ENCODE measurements around the gene HDGFL3. TPM values are rescaled to one million over a fixed set of nuclear protein-coding genes. Genes with fewer than 3 reads are reported as not detected.
"Not testable (repeated sequence)": the region's sequence is repeated elsewhere in the genome, so short reads cannot be mapped to it uniquely, and the experiment has no call there.

Gene HDGFL3
- total RNA-seq, 1 experiment from 2014 or later = 67.3 TPM

DNA sequence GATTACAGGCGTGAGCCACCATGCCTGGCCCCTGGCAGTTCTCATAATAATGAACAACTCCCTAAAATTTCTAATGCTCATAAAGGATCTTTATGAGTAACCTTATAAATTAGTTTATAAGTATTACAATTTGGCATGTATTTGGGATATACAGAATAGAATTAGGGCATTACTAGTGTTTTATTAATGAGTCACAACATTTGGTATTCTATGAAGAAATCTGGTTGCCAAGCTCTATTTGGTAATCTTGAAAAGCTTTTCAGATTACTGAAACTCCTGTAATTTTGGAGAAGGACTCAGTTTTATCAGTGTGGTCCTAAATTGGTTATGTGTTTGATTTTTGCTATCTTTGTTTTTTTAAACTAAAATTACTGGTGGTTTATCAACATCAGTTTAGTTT lies 54.3 kb downstream of the HDGFL3 start:
- in situ Hi-C loops (cut with HindIII; ENCODE audit: low sequenced_read_pairs) = loop anchor here (5.0 kb wide), 1 partner anchor 61 kb away; no protein-coding TSS in a partner anchor
- no peak for DNase-seq (ENCODE audit: low spot score)

DNA sequence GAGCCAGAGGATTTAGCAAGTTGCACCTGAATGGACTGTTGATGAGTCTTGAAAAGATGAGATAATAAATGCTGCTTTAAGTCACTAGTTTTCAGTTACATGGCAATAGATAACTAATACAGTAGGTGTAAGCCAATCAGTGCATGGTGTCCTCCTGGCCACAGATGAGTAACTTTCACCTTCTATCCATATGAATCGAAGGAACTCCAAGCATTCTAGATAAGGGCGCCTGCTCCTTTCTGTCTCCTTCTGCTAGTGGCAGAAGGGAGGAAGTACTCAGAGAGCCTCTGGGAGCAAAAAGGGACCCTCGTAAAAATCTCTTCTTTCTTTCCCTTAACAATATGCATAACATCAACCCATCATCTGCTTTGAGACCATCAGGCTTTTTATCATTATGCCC lies 62.9 kb downstream of the HDGFL3 start:
- in situ Hi-C loops (cut with HindIII; ENCODE audit: low sequenced_read_pairs) = no loop called here
- no peak for DNase-seq (ENCODE audit: low spot score)

DNA sequence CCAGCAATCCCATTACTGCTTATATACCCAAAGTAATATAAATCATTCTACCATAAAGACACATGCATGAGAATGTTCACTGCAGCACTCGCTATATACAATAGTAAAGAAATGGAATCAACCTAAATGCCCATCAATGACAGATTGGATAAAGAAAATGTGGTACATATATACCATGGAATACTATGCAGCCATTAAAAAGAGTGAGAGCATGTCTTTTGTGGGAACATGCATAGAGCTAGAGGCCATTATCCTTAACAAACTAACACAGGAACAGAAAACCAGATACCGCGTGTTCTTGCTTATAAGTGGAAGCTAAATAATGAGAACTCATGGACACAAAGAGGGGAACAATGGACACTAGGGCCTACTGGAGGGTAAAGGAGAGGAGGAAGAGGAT lies 65.5 kb downstream of the HDGFL3 start:
- DNase-seq (ENCODE audit: low spot score); in situ Hi-C loops (cut with HindIII; ENCODE audit: low sequenced_read_pairs): not testable (repeated sequence)

DNA sequence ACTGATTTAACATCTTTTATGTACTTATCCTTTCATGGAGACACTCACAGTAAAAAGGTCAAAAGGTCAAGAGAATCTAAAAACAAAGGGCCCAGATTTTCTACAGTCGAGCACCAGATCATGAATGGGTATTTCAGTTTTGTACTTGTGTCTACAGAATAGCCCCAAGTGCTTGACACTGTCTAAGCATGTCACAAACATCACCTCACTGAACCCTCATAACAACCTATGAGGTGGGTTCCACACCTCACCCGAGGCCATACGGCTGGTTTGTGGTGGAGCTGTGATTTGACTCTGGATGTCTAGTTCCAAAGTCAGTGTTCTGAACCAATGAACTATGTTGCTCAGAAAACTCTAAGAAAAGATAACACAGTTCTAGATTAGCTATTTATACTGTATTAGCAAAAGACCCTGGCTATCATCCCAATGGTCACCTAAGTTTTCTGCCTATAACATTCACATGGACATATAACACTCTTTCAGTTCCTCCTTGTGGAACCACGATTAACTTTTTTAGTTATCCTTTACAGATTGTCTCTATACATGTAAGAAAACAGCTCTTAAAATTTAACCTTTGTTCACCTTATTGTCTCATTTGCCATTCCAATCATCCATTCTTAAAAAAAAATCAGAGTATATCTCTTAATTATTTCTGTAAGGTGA lies 74.6 kb downstream of the HDGFL3 start:
- in situ Hi-C loops (cut with HindIII; ENCODE audit: low sequenced_read_pairs) = no loop called here
- no peak for DNase-seq (ENCODE audit: low spot score)

DNA sequence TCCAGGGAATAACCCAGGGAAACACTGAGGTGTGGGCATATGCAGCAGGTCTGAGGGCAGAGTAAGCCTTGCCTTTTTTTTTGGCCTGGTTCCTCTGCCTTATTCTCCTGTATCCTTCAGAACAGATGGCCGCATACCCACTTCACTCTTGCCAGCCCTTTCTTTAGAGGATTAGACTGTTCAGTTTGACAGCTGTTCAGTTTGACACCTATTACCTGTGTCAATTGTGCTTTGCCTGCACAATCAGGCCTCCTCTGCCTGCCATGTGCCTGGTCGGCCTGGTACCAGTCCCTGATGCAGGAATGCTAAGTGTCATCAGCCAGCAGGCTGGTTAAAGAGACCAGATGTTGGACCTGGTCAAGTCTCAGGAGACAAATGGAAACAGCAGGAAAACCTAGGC lies 77.8 kb downstream of the HDGFL3 start:
- in situ Hi-C loops (cut with HindIII; ENCODE audit: low sequenced_read_pairs) = no loop called here
- peak; percentile 66 for DNase-seq (ENCODE audit: low spot score)

DNA sequence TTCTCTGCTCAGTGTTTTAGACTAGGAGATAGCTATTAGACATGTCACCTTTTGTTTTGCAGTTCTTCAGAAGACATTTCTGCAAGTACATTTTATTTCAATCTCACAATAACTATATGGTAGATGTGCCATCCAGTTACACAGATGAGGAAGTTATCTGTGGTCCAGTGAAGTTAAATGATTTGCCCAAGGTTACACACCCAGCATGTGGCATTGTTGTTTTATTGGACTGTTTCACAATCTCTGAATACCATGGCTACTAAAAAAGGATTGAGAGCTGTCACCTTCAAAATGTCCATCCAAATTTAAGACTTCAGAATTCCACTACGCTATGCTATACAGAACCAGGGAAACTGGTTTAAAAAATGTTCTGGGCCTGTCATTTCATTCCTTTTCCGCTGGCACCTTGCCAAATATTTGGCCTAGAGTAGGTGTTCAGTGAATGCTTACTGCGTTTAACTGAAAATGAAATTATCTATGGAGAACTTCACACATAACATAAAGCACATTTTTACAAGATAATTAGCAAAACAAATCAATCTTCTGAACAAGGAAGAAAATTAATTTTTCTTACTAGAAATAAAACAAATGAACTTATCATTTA lies 80.0 kb downstream of the HDGFL3 start:
- DNase-seq (ENCODE audit: low spot score) = no peak
- in situ Hi-C loops (cut with HindIII; ENCODE audit: low sequenced_read_pairs) = no loop called here

DNA sequence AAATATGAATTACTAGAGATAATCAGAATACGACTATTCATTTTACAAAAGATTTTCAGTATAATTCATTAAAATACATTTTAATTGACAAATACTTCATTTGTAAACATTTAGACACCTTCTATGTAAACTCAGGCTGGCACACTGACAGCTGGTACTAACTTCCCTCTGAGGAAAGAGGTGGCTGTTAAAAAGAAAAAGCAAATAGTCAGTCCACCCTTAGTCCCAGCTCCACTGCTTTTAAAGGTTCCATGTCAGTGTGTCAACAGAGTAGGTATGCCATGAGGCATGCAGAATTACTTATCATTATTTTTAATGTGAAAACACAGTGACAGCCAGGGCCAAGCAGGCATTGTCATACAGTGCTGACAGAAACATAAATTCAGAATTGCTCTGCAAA lies 84.1 kb downstream of the HDGFL3 start:
- no peak for DNase-seq (ENCODE audit: low spot score)
- in situ Hi-C loops (cut with HindIII; ENCODE audit: low sequenced_read_pairs) = no loop called here

DNA sequence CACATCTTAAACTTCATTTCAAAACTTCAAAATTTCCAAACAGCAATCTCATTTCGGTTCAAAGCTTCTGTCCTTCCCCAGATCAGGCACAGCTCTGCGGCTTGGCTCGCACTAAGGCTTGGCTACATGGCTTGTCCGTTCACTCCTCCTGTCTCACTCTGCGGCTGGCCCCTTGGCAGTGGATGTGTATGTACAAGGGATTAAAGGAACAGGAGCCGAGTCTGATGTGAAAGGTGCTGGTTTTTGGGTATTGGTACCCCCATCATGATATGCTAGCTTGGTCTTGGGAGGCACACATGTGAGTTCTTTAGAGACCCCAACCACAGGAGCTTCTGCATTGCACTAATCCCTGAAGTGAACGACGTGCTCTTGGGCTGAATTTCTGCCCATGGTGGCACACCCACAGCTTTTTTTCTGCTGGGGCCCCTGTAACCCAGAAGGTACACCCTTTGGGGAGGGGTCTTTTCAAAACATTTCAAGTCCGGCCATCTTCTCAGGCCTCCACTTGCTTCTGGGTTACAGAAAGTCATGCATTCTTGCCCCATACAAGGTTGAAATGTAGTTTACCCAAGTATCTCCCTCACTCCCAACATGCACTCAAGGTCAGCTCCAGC lies 87.5 kb downstream of the HDGFL3 start:
- peak; percentile 30 for DNase-seq (ENCODE audit: low spot score)

DNA sequence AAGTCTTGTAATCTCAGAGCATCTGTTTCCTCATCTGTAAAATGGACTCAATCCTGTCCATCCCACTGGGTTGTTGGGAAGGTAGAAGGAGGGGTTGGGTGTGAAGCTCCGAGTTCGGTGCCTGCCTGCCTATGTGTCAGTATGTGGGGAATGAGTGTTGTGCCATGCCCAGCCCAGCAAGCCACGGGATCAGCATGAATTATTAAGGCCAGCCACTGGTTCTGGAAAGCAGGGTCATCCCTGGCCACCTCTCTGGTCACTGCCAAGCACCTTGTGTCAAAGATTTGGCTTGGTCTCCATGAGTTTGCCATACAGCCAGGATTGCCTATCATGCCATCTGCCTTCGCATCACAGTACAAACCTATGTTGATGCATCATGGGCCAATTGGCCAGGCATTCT lies 88.7 kb downstream of the HDGFL3 start:
- in situ Hi-C loops (cut with HindIII; ENCODE audit: low sequenced_read_pairs) = no loop called here
- DNase-seq (ENCODE audit: low spot score) = peak; percentile 55

More for the DNA sequence above, 87.5 kb downstream of the HDGFL3 start:
- in situ Hi-C loops (cut with HindIII; ENCODE audit: low sequenced_read_pairs) = no loop called here

DNA sequence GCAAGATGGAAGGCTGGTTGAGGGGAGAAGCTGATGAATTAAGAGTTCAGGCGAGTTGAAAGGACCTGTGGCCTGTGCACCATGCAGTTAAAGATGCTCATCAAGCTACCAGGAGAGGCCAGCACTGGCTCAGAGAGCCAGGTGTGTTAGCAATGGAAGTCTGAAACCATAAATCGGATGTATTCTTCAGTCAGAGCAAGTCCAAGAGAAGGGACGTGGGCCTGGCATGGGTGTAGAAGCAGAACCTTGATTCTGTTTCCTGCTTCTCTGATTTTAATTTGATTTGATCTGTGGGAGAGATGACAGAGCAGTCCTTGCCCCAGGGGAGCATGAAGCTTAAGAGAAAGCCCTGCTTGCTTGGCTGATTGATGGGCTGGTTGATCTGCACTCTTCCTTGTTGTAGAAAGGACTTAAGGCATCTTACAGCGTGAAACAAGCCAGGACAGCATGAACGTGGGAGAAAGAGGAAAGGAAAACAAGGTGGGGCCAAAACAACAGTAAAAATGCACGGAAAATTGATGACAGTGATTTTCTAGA lies 89.3 kb downstream of the HDGFL3 start:
- DNase-seq (ENCODE audit: low spot score) = no peak
- in situ Hi-C loops (cut with HindIII; ENCODE audit: low sequenced_read_pairs) = no loop called here

DNA sequence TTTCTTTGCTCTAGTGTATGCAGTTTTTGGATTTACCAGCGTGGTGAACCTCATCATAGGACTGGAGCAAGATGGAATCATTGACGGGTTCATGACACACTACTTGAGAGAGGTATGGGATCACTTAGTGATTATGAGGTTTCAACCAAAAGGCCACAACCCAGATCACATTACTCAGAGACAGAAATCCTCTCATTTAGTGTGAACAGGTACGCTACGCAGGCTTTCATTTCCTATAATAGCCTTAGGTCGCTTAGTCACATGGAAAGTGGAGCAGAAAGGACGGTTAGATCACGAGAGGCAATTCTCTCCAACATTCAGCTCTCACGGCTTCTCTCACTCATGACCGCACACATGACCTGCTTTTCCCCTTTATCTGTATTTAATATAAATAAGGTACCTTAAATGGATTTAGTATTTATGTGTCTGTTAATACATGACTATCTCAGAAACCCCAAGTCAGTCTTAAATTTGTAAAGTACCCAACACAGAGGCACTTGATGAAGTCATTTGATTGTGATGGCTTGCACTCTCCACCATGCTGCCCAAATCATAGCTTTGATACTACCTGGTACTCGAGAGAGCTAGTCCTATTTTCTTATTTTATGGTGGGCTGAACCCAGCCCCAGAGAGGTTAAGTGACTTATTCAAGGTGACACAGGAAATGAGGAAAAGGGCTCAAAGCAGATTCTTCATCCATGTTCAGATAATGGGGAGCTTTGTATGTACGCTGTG lies 91.6 kb downstream of the HDGFL3 start:
- in situ Hi-C loops (cut with HindIII; ENCODE audit: low sequenced_read_pairs) = no loop called here
- DNase-seq (ENCODE audit: low spot score) = no peak

DNA sequence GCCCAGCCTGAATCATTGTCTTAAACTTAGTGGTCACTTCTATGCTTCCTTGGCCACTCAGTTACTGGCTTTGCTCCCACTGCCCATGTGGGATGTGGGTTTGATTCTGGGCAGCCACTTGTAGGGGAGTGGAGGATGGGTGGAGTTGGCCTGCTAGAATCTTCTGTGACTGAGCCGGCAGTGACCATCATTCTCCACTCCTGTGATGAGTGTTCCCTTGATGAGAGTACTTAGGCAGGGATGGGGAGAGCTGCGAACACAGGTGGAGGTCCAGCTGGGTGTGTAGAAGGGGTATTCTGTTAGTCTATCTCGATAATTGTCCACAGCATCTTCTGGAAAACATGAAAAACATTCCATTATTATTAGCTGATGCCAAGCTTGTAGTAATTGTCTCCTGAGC lies 92.2 kb downstream of the HDGFL3 start:
- in situ Hi-C loops (cut with HindIII; ENCODE audit: low sequenced_read_pairs) = no loop called here
- no peak for DNase-seq (ENCODE audit: low spot score)

DNA sequence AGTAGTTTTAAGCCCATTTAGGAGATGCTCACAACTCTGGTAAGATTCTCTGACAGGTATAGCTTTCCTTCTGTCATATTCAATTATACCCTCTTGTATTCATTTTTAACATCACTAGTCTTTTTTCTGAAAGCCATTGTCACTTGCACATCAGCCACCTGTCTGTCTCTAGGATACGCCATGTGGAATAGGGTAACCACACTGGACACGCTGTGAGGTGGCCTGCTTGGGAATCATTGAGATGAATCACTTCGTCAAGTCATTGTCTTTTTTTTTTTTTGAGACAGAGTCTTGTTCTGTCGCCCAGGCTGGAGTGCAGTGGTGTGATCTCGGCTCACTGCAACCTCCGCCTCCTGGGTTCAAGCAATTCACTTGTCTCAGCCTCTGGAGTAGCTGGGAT lies 92.8 kb downstream of the HDGFL3 start:
- in situ Hi-C loops (cut with HindIII; ENCODE audit: low sequenced_read_pairs) = no loop called here
- no peak for DNase-seq (ENCODE audit: low spot score)

DNA sequence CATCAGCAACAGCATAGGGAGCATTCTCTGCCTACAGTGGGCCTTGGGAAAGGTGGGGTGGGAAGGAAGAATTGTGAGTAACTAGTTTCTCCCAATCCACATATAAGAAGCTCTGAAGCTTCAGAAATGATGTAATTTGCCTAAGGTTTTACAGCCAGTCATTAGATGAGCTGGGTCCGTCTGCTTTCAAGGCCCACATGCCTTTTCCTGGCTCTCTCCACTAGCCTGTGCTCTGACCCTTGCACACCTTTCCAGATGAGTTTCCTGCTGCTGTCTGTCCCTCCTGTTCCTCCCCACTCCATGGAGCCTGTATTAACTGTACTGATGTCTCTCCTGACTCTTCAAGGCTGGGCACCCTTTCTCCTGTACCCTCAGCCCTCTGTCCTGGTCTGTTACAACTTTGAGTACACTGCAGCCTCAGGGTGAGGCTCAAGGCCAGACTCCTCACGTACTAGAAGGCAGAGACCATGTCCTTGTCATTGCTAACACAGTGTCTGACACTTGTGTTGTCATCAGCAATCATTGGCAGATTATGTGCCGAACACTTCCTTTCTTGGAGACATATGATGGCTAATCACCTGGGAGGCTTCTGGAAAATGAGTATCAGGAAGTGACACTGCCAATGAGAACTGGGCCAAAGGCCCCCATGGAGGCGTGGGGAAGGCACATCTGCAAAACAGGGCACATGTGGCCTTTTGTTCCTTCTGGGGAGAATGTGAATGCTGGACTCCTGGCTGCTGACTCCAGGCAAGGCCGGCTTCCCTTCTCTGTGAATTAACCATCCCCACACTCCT lies 93.5 kb downstream of the HDGFL3 start:
- in situ Hi-C loops (cut with HindIII; ENCODE audit: low sequenced_read_pairs) = no loop called here
- DNase-seq (ENCODE audit: low spot score) = no peak

DNA sequence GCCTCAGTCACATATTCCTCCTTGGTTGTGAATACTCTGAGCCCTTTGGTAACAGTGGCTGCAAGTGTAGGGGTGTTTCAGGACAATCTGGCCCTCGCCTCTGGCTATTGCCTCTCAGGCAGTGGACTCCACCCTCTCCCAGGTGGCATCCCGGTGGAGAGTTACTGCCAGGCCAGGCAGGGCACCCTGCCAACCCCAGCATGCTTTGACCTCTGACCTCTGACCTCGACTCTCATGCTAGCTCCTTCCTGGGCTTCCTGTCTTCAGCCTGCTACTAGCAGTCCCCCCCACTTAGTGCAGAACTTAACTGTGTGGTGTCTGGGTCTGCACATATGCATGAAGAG lies 94.7 kb downstream of the HDGFL3 start:
- DNase-seq (ENCODE audit: low spot score) = no peak
- in situ Hi-C loops (cut with HindIII; ENCODE audit: low sequenced_read_pairs) = no loop called here

DNA sequence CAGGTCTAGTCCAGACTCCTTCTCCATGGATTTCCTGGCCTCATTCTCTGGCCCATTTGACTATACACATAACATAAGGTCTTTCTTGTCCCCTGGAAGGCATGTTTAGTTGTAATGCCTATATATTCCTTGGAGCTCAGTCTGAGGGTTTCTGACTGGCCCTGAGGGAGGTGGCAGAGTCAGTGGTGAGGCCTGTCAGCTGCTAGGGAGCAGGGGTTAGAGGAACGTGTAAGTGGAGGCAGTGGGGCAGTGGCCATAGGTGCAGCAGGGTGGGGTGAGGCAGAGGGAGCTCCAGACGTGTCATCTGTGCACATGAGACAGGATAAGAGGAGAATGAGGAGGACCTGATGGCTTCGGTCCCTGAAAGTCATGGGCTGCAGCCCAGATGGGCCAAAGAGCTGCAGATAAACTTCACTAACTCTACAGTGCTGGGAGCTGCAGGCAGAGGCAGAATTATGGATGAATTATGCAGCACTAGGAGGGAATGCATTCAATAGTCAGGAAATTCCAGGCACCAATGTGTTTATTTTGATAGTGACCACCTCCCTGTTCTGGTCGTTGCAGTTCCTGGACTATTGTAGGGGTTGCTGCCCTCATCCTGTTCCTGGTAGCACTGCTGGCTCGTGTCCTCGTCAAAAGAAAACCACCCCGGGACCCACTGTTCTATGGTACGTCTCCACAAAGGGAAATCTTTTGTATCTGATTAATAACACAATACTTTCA lies 95.2 kb downstream of the HDGFL3 start:
- DNase-seq (ENCODE audit: low spot score) = no peak
- in situ Hi-C loops (cut with HindIII; ENCODE audit: low sequenced_read_pairs) = no loop called here

DNA sequence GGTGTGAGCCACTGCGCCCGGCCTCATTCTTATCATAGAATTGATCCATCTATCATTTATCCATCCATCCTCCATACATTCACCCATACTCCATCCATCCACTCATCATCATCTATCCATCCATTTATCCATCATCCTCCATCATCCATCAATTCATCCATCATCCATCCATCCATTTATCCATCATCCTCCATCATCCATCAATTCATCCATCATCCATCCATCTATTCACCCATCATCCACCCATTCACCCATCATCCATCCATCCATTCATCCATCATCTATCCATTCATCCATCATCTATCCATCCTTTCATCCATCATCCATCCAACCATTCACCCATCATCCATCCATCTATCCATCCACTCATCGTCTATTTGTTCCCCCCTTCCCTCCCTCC lies 96.5 kb downstream of the HDGFL3 start:
- in situ Hi-C loops (cut with HindIII; ENCODE audit: low sequenced_read_pairs) = no loop called here

DNA sequence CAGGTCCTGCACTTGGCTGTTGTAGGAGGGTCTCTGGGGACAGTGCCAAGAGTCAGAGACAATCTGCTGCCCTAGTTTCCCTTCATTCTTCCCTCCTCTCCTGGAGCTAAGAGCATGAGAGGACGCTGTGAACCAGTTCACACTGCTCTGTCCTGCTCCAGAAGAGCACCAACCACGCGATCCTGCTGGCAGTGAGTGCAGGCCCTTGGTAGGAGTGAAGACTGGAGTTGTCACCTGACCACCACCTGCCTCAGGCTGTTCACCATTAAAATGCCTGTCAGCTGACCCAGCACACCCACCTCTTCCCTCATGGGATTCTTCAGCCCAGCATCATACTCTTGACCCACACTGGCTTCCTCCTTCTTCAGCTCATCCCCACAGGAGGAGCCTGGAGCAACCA lies 97.2 kb downstream of the HDGFL3 start:
- no peak for DNase-seq (ENCODE audit: low spot score)
- in situ Hi-C loops (cut with HindIII; ENCODE audit: low sequenced_read_pairs) = no loop called here

More for the DNA sequence above, 96.5 kb downstream of the HDGFL3 start:
- DNase-seq (ENCODE audit: low spot score) = no peak

DNA sequence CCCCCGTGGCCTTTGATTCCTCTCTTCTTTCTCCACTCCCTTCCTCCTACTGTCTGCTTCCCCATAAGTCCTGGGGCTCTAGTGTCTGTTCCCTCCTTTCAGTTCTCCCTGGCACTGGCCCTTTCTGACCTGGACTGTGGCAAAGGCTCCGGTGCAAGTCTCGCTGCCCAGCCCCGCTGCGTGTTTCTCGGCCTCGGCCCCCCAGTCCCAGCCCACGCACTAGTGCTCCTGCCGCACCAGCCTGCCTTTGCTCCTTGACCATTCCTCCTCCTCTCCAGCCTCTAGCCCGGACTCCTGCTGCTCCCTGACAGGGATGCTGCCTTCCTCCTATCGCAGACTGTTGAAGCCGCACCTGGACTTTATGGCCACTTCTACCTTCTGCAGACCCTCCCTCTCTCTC lies 98.1 kb downstream of the HDGFL3 start:
- DNase-seq (ENCODE audit: low spot score) = no peak
- in situ Hi-C loops (cut with HindIII; ENCODE audit: low sequenced_read_pairs) = no loop called here
